Skeletal muscle cell (primary cell): Measurements from ENCODE around the gene SMNDC1.
"Not testable (repeated sequence)": the region's sequence is repeated elsewhere in the genome, so short reads cannot be mapped to it uniquely, and the experiment has no call there.

Source experiments
- DNase-seq: peaks from one replicate; pipeline ENCODE4 v3.0.0-alpha.2; 2010; ENCODE audit warnings: low read depth
- H3K4me3 ChIP-seq: 2 replicates; pipeline ENCODE4 v1.5.1; 2011; ENCODE audit warnings: low read depth, mild to moderate bottlenecking, control low read depth, low read length, moderate library complexity

SMNDC1 gene

DNA sequence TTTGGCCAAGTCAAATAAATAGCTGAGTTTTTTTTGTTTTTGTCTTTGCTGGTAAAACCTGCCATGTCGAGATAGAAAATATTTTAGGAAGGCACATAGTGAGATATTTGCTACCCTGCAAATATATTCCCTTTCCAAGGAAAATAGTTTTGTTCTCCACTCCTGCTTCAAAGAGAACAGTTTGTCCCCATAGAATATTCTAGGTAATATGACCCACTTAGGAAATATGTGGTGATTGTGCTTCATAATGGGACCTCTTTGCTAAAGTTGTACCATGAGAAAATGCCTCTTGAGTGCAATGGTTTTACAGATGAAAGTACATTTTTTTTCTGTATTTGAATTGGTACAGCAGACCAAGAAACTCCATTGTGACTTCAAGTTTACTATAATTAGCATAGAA is 41.6 kb downstream of the SMNDC1 start:
- DNase-seq = peak; percentile 17
- H3K4me3 ChIP-seq = no peak overlapping the region

DNA sequence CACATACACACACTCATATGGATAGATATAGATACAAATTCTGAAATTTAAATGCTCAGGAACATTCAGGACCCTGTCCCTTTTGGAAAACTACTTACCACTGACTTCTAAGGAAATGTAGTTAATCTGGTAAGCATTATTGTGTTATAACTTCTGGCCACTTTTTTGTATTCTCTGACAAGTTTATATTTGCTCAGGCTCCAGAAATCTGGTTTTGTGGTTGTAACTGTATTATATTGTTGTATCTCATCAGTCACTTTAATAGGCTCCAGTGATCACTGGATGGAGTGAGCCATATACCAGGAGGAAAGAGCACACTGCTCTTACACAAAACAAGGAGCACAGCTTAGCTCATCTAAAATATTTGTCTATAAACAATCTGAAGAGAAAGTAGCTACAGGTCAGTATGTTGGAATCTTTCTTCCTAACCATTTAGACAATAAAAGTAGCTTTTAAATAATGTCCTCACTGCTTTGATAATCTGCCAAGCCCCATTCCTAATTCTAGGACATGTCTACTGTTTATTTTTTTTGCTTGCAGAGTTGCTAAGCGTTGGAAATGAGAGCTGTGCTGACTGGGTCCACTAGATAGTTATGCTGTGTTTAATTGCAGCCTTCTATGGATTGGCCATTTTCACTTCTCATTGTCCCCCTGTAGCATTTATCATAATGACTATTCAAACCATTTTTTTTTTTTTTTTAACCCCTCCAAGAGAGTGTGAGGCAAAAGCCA is 43.8 kb downstream of the SMNDC1 start:
- DNase-seq = peak; percentile 8
- no peak overlapping the region for H3K4me3 ChIP-seq

DNA sequence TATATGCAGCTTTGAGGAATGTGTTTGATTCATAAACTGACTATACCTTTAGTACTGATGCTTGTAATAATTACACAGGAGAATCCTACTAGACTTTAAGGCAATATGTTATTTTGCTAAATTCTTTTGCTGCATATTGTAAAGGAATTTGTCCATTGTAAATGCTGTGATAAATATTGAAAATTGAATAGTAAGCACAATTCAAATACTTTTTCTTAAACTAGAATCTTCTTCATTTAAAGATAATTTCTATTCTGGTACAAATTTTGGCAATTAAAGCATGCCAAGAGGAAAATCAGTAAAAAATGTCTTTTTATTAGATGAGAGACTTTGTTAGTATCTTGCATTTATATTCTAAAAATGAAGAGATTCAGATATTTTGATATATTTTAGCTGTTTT is 45.4 kb downstream of the SMNDC1 start:
- H3K4me3 ChIP-seq = no peak overlapping the region
- no peak for DNase-seq

DNA sequence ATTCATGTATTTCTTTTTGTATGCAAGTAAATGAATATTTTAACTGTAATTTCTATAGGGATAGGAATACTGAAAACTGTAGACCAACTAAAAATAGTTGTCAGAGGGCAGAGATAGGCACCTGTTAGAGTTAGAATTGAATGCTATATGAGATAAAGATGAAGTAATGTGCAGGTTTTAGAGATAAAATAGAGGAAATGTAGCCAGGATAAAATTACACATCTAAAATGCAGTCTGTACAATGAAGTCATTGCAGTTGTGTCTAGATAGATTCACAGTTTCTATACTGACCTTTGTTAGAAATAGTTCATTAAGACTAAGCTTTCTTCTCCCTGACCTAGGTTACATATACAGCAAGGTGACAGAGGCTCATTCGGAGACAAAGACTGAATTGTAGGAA is 46.2 kb downstream of the SMNDC1 start:
- H3K4me3 ChIP-seq = no peak overlapping the region
- no peak for DNase-seq

DNA sequence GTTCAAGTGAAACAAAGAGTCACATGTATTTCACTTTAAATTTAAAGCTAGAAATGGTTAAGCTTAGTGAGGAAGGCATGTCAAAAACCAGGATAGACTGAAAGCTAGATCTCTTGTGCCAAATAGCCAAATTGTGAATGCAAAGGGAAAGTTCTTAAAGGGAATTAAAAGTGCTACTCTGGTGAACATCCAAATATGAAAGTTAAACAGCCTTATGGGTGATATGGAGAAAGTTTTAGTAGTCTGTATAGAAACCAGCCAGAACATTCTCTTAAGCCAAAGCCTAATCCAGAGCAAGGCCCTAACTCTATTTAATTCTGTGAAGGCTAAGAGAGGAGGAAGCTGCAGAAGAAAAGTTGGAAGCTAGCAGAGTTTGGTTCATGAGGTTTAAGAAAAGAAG is 50.3 kb downstream of the SMNDC1 start:
- H3K4me3 ChIP-seq = no peak overlapping the region
- DNase-seq = no peak

DNA sequence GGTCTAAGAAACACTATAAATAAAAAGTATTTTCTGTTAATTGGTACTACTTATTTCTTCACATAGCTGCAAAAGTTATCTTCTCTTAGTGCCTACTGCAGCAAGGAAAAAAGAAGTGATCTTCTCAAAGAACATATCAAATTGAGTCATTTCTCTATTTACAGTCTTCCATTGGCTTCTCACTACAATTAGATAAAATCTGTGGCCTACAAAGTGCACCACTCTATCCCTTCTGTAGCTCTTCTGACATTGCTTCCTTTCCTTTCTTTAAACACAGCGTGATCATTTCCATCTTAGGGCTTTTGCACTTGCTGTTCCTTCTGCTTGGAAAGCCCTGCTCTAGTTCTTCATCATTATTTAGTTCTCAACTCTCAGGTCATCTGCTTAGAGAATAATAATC is 52.6 kb downstream of the SMNDC1 start:
- DNase-seq = no peak
- no peak overlapping the region for H3K4me3 ChIP-seq

DNA sequence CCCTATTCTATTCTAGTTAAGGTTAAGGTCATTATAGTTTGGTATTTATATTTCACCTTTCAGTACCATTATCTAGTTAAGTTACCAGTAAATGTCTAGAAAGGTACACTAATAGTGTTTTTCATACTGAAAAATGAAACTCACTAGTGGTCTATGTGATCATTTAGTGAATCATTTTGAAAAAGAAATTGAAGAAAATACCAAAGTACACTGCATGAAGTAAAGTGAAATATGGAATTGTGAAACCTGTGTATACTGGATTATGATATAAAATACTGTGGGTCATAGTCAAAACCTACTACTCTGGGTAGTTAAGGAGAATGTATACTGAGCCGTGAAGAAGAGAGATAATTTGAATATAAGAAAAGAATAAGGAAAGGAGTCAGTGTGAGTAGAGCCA is 53.3 kb downstream of the SMNDC1 start:
- not testable (repeated sequence) for H3K4me3 ChIP-seq, DNase-seq

DNA sequence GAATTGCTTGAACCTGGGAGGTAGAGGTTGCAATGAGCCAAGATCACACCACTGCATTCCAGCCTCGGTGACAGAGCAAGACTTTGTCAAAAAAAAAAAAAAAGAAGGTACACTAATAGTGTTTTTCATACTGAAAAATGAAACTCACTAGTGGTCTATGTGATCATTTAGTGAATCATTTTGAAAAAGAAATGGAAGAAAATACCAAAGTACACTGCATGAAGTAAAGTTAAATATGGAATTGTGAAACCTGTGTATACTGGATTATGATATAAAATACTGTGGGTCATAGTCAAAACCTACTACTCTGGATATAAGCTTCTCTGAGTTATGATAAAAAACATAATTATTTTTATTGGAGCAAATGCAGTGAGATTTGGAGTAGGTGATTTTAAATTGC is 55.2 kb downstream of the SMNDC1 start:
- not testable (repeated sequence) for DNase-seq, H3K4me3 ChIP-seq

DNA sequence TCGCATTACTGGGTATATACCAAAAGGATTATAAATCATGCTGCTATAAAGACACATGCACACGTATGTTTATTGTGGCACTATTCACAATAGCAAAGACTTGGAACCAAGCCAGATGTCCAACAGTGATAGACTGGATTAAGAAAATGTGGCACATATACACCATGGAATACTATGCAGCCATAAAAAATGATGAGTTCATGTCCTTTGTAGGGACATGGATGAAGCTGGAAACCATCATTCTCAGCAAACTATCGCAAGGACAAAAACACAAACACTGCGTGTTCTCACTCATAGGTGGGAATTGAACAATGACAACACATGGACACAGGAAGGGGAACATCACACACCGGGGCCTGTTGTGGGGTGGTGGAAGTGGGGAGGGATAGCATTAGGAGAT is 56.9 kb downstream of the SMNDC1 start:
- not testable (repeated sequence) for H3K4me3 ChIP-seq, DNase-seq

DNA sequence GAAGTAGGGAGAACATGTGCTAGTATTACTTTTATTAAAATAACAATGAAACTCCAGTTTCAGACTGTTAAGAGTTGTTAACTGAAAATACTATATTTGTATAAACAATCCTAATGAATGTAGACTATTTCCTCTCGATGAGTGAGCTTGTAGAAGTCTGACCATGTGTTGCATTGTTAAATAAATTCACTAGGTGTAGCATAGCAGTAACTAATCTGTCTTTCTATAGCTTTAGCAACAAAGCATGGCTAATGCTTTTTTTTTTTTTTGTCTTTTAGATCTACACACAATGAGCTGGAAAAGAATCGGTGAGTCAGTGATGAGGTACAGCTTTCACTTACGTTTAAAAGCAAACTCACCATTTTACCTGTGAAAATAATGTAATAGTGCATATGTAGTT is 60.2 kb downstream of the SMNDC1 start:
- no peak for DNase-seq
- H3K4me3 ChIP-seq = no peak overlapping the region

DNA sequence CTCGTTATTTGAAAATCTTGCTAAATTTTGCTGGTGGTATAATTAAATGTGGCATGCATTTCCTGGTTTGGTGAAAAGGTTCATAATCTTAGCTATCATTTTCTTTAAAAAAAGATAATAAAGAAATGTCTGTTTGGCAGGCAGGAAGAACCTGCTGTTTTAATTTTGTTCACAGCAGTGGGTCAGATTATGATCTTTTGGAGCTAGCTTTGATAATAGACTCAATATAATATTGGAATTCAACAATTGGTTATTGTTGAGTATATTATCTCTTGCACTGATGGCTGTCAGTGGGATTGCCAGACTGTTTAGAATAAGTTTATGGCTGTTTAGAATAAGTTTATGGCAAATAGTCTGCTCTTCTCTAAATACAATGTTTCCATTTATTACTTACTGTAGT is 62.2 kb downstream of the SMNDC1 start:
- no peak for DNase-seq
- H3K4me3 ChIP-seq = no peak overlapping the region

DNA sequence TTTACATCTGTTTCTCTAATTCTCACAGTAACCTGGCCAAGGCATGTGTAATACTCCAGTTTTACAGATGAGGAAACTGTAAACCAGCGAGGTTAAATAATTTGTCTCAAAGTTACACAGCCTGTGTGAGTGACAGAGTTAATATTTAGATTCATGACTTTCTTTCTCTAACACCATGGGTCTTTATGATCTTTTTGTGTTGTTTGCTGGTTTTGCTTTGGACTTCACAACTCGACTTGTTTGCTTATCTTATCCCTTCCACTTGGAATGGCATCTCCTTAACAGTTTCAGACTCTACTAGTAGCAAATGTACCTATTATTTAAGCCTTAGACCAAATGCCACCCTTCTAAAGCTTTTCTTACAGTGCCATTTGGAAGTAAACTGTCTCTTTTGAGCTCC is 62.9 kb downstream of the SMNDC1 start:
- no peak for DNase-seq
- no peak overlapping the region for H3K4me3 ChIP-seq

DNA sequence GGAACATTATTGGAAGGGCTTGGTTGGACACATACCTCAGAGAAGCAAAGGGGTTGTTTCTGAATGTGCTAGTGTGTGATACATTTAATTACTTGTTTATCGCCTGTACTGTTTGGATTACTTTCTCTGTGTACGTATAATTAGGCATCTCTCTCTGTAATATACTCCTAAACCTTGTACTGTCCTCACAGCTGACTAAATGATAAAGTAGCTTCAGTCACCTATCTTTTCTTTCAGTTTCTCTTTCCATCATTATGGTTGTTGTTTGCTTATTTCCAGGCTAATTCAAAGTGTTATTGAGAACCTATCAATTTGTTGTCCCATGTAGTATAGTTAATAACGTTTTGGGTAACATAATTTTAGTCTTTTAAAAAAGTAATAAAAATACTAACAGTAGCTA is 63.3 kb downstream of the SMNDC1 start:
- DNase-seq = no peak
- H3K4me3 ChIP-seq = no peak overlapping the region
